Measurements from ENCODE around the gene CA14. TPM values are rescaled to one million over a fixed set of nuclear protein-coding genes. Genes with fewer than 3 reads are reported as not detected.

Gene CA14
- total RNA-seq, 1 donor from 2014 or later: not detected

DNA sequence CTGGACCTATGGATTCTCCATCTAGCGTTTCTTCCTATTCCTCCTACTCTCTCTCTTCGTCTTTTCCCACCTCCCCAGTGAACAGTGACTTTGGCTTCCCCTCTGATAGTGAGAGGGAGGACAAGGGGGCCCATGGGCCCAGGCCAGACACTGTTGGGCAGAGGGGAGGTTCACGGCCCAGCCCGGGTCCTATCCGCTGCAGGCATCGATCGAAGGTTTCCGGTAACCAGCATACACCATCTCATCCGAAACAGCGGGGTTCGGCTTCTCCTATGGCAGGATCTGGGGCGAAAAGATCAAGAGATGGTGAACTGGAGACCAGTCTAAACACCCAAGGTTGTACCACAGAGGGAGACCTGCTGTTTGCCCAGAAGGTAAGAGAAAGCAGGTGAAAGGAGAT, 25.7 kb downstream of the CA14 start:
- no peak for DNase-seq (ENCODE audit: low spot score in 2 of 2)
- Histone ChIP-seq H3K4me1 (peaks cover 0 to 18% of the 10 kb centered on the region in 2 donors), H3K36me3 (peaks cover 4 to 8% of the 10 kb centered on the region in 2 donors), H3K9me3 (no peaks in the 10 kb centered on the region), H3K27me3 (no peaks in the 10 kb centered on the region), H3K4me3 (peak overlapping the region; percentile 67 to 85), H3K27ac (peak overlapping the region; percentile 66 to 92)
- TF ChIP-seq, protein P1, sequence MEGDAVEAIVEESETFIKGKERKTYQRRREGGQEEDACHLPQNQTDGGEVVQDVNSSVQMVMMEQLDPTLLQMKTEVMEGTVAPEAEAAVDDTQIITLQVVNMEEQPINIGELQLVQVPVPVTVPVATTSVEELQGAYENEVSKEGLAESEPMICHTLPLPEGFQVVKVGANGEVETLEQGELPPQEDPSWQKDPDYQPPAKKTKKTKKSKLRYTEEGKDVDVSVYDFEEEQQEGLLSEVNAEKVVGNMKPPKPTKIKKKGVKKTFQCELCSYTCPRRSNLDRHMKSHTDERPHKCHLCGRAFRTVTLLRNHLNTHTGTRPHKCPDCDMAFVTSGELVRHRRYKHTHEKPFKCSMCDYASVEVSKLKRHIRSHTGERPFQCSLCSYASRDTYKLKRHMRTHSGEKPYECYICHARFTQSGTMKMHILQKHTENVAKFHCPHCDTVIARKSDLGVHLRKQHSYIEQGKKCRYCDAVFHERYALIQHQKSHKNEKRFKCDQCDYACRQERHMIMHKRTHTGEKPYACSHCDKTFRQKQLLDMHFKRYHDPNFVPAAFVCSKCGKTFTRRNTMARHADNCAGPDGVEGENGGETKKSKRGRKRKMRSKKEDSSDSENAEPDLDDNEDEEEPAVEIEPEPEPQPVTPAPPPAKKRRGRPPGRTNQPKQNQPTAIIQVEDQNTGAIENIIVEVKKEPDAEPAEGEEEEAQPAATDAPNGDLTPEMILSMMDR (IDR thresholded peaks at IDR 0.05): no peak
- intact Hi-C loops (cut with DNase I): loop anchor here (5.0 kb wide), 2 partner anchors 39 to 216 kb away; partner anchors contain the start of genes PRPF3 and VPS45

DNA sequence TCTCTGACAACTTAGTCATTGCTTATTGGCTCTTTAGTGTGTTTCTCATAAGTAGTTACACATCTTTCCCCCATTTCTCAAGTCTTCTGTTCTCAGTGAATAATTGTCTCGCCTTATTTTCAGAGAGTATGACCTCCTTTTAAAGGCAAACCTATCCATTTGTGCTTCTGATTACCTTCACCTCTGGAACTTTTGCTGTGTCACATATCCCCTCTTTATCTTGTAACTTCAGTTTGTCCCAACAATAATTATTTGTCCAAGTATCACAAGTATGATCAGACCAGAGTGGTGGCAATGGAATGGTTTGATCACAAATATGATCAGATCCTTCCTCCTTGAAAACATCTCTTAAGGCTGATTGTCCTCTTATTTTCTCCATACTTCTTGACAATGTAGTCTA, 30.8 kb downstream of the CA14 start:
- intact Hi-C loops (cut with DNase I): no loop called here

DNA sequence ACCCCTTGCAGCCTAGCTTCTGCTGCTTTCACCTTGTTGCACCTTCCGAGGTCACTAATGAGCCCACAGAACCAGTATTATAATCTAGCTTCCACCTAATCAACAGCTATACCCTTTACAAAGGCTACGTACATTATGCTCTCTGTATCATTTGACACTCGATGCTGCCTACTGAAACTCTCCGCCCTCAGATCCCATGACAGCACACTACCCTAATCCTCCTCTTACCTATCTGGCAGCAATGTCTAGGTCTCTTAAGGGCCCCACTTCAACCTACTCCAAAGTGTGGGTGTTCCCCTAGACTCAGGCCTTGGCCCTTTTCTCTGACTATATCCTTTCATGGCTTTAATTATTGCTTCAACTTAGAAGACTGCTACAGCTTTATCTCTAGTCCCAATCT, 31.2 kb downstream of the CA14 start:
- H3K4me1 ChIP-seq: peaks cover 0 to 3% of the 10 kb centered on the region in 2 donors
- H3K27me3 ChIP-seq: no peaks in the 10 kb centered on the region
- TF ChIP-seq, protein P1 (IDR thresholded peaks at IDR 0.05): no peak
- no peak overlapping the region for H3K4me3 ChIP-seq
- peaks cover 4 to 8% of the 10 kb centered on the region in 2 donors for H3K36me3 ChIP-seq
- H3K27ac ChIP-seq: no peak overlapping the region
- intact Hi-C loops (cut with DNase I): no loop called here
- no peak for DNase-seq (ENCODE audit: low spot score in 2 of 2)
- H3K9me3 ChIP-seq: no peaks in the 10 kb centered on the region

More for the DNA sequence above, 30.8 kb downstream of the CA14 start:
- H3K27me3 ChIP-seq: no peaks in the 10 kb centered on the region
- H3K4me3 ChIP-seq: no peak overlapping the region
- TF ChIP-seq, protein P1 (IDR thresholded peaks at IDR 0.05): no peak
- peaks cover 0 to 5% of the 10 kb centered on the region in 2 donors for H3K4me1 ChIP-seq
- no peak overlapping the region for H3K27ac ChIP-seq
- peaks cover 4 to 8% of the 10 kb centered on the region in 2 donors for H3K36me3 ChIP-seq
- no peak for DNase-seq (ENCODE audit: low spot score in 2 of 2)
- H3K9me3 ChIP-seq: no peaks in the 10 kb centered on the region

DNA sequence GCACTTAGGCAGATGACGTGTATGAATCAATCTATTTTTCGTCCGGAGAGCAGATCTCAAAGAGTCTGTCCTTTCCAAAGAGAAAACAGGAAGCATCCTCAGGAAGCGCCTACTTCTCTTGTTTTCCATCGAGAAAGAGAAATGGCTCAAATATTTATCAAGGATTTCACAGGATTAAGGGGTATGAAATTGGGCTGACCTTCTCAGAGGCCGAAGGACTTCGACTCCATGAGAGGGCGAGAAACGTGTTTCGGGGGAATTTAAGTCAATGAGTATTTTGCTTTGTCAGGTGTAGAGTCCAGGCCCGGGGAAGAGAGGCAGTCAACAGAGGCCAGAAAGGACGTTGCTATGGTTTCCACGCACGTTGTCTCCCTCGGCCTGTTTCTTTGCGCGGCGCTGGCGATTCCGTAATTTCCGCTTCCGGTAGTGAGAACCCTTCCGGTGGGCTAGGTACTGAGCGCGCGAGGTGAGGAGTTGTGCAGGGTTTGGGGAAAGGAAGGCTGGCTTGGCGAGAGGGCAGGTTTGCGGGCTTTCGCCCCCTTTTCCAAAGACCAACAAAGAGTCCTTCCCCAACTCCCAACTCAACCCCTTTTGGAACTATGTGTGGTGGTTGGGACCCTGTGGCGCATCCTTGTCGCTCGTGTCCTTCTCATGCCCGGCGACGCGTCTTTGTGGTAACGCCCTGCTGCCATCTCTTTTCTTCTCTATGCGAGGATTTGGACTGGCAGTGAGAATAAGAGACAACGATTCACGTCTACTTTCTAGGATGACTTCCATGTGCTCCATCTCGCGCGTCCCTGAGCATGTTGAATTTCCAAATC, 36.1 kb downstream of the CA14 start, which contains the start of gene MRPS21:
MRPS21 (plus strand) TSS at position 429 of the 821 bp plus-strand sequence. CDS start 506 bp downstream, outside the sequence.
- no peaks in the 10 kb centered on the region for H3K27me3 ChIP-seq
- H3K9me3 ChIP-seq: no peaks in the 10 kb centered on the region
- H3K36me3 ChIP-seq: peaks cover 0 to 4% of the 10 kb centered on the region in 2 donors
- peak within 1 kb of the TSS; percentile 78 to 85 for H3K27ac ChIP-seq
- TF ChIP-seq, protein P1 (IDR thresholded peaks at IDR 0.05): no peak
- intact Hi-C loops (cut with DNase I): loop anchor here (1.0 kb wide), 3 partner anchors 11 to 71 kb away; partner anchors contain the start of genes CIART, PRPF3 and RPRD2
- peaks cover 3 to 8% of the 10 kb centered on the region in 2 donors for H3K4me1 ChIP-seq
- H3K4me3 ChIP-seq: peak within 1 kb of the TSS; percentile 62 to 88
- peak; percentile 51 to 95 for DNase-seq (ENCODE audit: low spot score in 2 of 2)

DNA sequence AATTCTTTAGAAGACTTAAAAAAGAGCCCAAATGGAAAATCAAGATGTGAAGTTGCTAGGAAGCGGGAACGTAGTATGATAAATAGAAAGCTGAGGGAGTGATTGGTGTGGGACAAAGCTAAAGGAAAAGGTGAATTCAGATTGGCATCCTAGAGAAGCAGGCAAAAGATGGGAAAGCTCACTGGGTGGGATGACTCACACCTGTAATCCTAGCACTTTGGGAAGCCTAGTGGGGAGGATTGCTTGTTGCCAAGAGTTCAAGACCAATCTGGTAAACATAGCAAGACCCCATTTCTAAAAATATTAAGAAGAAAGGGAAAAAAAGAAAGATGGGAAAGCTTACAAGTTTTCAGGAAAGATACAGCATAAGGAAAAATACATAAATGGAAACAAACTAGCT, 37.9 kb downstream of the CA14 start:
- intact Hi-C loops (cut with DNase I): no loop called here
- peaks cover 4 to 8% of the 10 kb centered on the region in 2 donors for H3K36me3 ChIP-seq

More for the DNA sequence above, 37.9 kb downstream of the CA14 start:
- no peak overlapping the region for H3K4me3 ChIP-seq
- no peak overlapping the region for H3K27ac ChIP-seq
- H3K27me3 ChIP-seq: no peaks in the 10 kb centered on the region
- H3K4me1 ChIP-seq: peaks cover 3 to 8% of the 10 kb centered on the region in 2 donors
- H3K9me3 ChIP-seq: no peaks in the 10 kb centered on the region
- DNase-seq (ENCODE audit: low spot score in 2 of 2): no peak
- TF ChIP-seq, protein P1 (IDR thresholded peaks at IDR 0.05): no peak
